Ovary (tissue), 3 donors: ENCODE data around the gene MROH2A.

Experiments
- CTCF ChIP-seq, 3 donors: fragments of 450-650 bp in 2 of 3; fragments of 200-600 bp in 1 of 3; IDR thresholded peaks; one replicate each; pipeline versions ENCODE4 v1.5.1 to v1.8.0; 2016 to 2022; ENCODE audit warnings: antibody characterized with exemption in 3 of 3, mild to moderate bottlenecking in 1 of 3
- EP300 ChIP-seq: sonication (generic); formaldehyde crosslinking; IDR thresholded peaks from one replicate; pipeline ENCODE4 v1.6.1; 2017; ENCODE audit warnings: antibody characterized with exemption
- donor health status: DM: no; HTN: no; CAD: no.

GRCh38 chr2:233836359-233836758, 58.2 kb downstream of the MROH2A start:
- no peak for TF ChIP-seq EP300
- TF ChIP-seq CTCF (IDR thresholded peaks at IDR 0.05), result no peak
